Measurements from ENCODE around the gene TBC1D26. TPM values are rescaled to one million over a fixed set of nuclear protein-coding genes. Genes with fewer than 3 reads are reported as not detected.
"Not testable (repeated sequence)": the region's sequence is repeated elsewhere in the genome, so short reads cannot be mapped to it uniquely, and the experiment has no call there.

TBC1D26 gene
- polyA plus RNA-seq, 1 donor from 2014 or later: 7.5 TPM

- Histone ChIP-seq H3K9ac (ENCODE audit: low read length) (no peak overlapping the region), H3K4me3 (ENCODE audit: low read length) (no peak overlapping the region), H3K79me2 (replicated peaks; ENCODE audit: insufficient read depth, low read length) (no peaks in the 10 kb centered on the region), H3K4me2 (ENCODE audit: low read length) (no peak overlapping the region), H3K27ac (ENCODE audit: low read length) (no peak overlapping the region), H3K36me3 (ENCODE audit: insufficient read depth, low read length) (no peaks in the 10 kb centered on the region), H4K20me1 (ENCODE audit: insufficient read depth) (no peaks in the 10 kb centered on the region), H2AFZ (ENCODE audit: low read depth, low read length) (no peak overlapping the region), H3K9me3 (ENCODE audit: low read length) (no peaks in the 10 kb centered on the region), H3K9me2 (ENCODE audit: insufficient read depth, low read length) (no peaks in the 10 kb centered on the region), H3F3A (ENCODE audit: insufficient read depth, low read length, poor library complexity, severe bottlenecking) (no peaks in the 10 kb centered on the region), H3K27me3 (ENCODE audit: insufficient read depth, low read depth, low read length) (no peaks in the 10 kb centered on the region)
- no peak for TF ChIP-seq REST (IDR thresholded peaks at IDR 0.05; ENCODE audit: borderline replicate concordance)
- no peak for TF ChIP-seq TAF1 (IDR thresholded peaks at IDR 0.05; ENCODE audit: low read depth)
- no peak for TF ChIP-seq SMC3 (conservative IDR thresholded peaks at IDR 0.05; ENCODE audit: poor library complexity)
- TF ChIP-seq POLR2AphosphoS5 (IDR thresholded peaks at IDR 0.05): no peak
- no peak for TF ChIP-seq MXI1 (conservative IDR thresholded peaks at IDR 0.05; ENCODE audit: poor library complexity, severe bottlenecking)
- TF ChIP-seq EP300 (conservative IDR thresholded peaks at IDR 0.05; ENCODE audit: poor library complexity, severe bottlenecking): no peak
- no peak for TF ChIP-seq RAD21 (conservative IDR thresholded peaks at IDR 0.05)
- no peak for TF ChIP-seq EZH2 (IDR thresholded peaks at IDR 0.05; ENCODE audit: borderline replicate concordance, insufficient read depth, low read length, poor library complexity, severe bottlenecking)
- no peak for TF ChIP-seq CTCF (IDR thresholded peaks at IDR 0.05; ENCODE audit: poor library complexity, severe bottlenecking)
Observed at GRCh38 chr17:15783461-15783860, 51.4 kb downstream of the TBC1D26 start.

GRCh38 chr17:15784351-15784750 is 52.3 kb downstream of the TBC1D26 start:
- H3K4me2 ChIP-seq (ENCODE audit: low read length); H3K79me2 ChIP-seq (replicated peaks; ENCODE audit: insufficient read depth, low read length); H3F3A ChIP-seq (ENCODE audit: insufficient read depth, low read length, poor library complexity, severe bottlenecking); H3K36me3 ChIP-seq (ENCODE audit: insufficient read depth, low read length); H3K27me3 ChIP-seq (ENCODE audit: insufficient read depth, low read depth, low read length); H4K20me1 ChIP-seq (ENCODE audit: insufficient read depth); H3K9me2 ChIP-seq (ENCODE audit: insufficient read depth, low read length); H3K27ac ChIP-seq (ENCODE audit: low read length); H3K9ac ChIP-seq (ENCODE audit: low read length); H3K9me3 ChIP-seq (ENCODE audit: low read length); H2AFZ ChIP-seq (ENCODE audit: low read depth, low read length); H3K4me3 ChIP-seq (ENCODE audit: low read length): not testable (repeated sequence)

- not testable (repeated sequence) for H3K9me2 ChIP-seq (ENCODE audit: insufficient read depth, low read length); H3K4me3 ChIP-seq (ENCODE audit: low read length); H3K27me3 ChIP-seq (ENCODE audit: insufficient read depth, low read depth, low read length); H3K4me2 ChIP-seq (ENCODE audit: low read length); H2AFZ ChIP-seq (ENCODE audit: low read depth, low read length); H3K9me3 ChIP-seq (ENCODE audit: low read length); H3K9ac ChIP-seq (ENCODE audit: low read length); H3K36me3 ChIP-seq (ENCODE audit: insufficient read depth, low read length); H3K79me2 ChIP-seq (replicated peaks; ENCODE audit: insufficient read depth, low read length); H3K27ac ChIP-seq (ENCODE audit: low read length); H3F3A ChIP-seq (ENCODE audit: insufficient read depth, low read length, poor library complexity, severe bottlenecking); H4K20me1 ChIP-seq (ENCODE audit: insufficient read depth)
Observed at GRCh38 chr17:15787363-15788075, 55.4 kb downstream of the TBC1D26 start.

- not testable (repeated sequence) for H3K9me3 ChIP-seq (ENCODE audit: low read length); H4K20me1 ChIP-seq (ENCODE audit: insufficient read depth); H2AFZ ChIP-seq (ENCODE audit: low read depth, low read length); H3K9ac ChIP-seq (ENCODE audit: low read length); H3F3A ChIP-seq (ENCODE audit: insufficient read depth, low read length, poor library complexity, severe bottlenecking); H3K27me3 ChIP-seq (ENCODE audit: insufficient read depth, low read depth, low read length); H3K36me3 ChIP-seq (ENCODE audit: insufficient read depth, low read length); H3K9me2 ChIP-seq (ENCODE audit: insufficient read depth, low read length); H3K79me2 ChIP-seq (replicated peaks; ENCODE audit: insufficient read depth, low read length); H3K4me3 ChIP-seq (ENCODE audit: low read length); H3K4me2 ChIP-seq (ENCODE audit: low read length); H3K27ac ChIP-seq (ENCODE audit: low read length)
Observed at GRCh38 chr17:15788365-15788764, 56.3 kb downstream of the TBC1D26 start.

Measured in neural cell (in vitro differentiated cells).